Measurements from ENCODE around the gene CSH1.

CSH1 gene

DNA sequence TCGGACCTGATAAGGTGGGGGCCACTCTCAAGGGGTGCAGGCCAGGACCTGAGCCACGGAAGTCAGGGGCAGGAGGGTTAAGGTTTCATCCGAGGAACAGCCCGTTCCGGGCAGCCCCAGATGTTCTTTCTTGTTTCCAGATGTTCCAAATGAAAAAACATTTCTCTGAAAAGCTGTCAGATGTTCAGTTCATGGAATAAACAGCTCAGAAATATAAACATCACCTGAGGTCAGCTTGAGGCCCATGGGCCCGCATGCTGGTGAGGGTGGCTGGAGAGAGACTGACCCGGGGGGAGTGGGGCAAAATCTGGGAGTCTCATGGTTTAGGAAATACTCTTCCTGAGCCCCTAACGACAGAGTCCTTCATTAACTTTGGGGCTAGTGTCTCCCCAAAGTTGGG, 37.2 kb upstream of the CSH1 start (continued):
- TF ChIP-seq, protein P1, sequence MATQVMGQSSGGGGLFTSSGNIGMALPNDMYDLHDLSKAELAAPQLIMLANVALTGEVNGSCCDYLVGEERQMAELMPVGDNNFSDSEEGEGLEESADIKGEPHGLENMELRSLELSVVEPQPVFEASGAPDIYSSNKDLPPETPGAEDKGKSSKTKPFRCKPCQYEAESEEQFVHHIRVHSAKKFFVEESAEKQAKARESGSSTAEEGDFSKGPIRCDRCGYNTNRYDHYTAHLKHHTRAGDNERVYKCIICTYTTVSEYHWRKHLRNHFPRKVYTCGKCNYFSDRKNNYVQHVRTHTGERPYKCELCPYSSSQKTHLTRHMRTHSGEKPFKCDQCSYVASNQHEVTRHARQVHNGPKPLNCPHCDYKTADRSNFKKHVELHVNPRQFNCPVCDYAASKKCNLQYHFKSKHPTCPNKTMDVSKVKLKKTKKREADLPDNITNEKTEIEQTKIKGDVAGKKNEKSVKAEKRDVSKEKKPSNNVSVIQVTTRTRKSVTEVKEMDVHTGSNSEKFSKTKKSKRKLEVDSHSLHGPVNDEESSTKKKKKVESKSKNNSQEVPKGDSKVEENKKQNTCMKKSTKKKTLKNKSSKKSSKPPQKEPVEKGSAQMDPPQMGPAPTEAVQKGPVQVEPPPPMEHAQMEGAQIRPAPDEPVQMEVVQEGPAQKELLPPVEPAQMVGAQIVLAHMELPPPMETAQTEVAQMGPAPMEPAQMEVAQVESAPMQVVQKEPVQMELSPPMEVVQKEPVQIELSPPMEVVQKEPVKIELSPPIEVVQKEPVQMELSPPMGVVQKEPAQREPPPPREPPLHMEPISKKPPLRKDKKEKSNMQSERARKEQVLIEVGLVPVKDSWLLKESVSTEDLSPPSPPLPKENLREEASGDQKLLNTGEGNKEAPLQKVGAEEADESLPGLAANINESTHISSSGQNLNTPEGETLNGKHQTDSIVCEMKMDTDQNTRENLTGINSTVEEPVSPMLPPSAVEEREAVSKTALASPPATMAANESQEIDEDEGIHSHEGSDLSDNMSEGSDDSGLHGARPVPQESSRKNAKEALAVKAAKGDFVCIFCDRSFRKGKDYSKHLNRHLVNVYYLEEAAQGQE (tag by site-specific recombination; IDR thresholded peaks at IDR 0.05), result no peak
- no peak for TF ChIP-seq ZNF302 (tag by site-specific recombination; IDR thresholded peaks at IDR 0.05; ENCODE audit: low read depth)
- no peak for TF ChIP-seq ZSCAN16 (tag by site-specific recombination; IDR thresholded peaks at IDR 0.05)
- no peak for TF ChIP-seq ZNF561 (tag by site-specific recombination; IDR thresholded peaks at IDR 0.05; ENCODE audit: borderline replicate concordance)

DNA sequence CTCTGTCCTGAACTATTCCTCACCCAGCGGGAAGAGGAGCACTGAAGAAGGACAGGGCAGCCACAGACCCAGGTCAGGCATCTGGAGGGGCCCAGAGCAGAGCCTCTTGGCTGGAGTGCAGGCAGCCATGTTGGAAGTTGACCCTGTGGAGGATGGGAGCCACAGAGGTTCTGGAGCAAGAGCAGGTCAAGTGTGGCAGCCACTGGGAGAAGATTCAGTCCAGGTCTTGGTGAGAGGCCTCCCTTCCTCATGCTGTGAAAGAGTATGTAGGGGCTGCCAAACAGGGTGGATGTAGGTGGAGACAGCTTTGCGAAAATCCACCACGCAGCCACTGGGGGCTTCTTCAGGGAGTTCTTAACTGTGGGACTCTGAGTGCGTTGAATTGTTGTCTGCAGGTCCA, 36.3 kb upstream of the CSH1 start:
- POLR2A ChIA-PET, result no interaction called here

GRCh38 chr17:63931981-63932561, 35.7 kb upstream of the CSH1 start, which contains the start of gene CD79B:
Gene CD79B (minus strand): TSS chr17:63932331. CDS start chr17:63932261, 70 bp downstream.
- ChIA-PET CTCF (interaction anchor here (0.6 to 3.0 kb wide), 2 partner anchors 13 to 318 kb away, joined by 5 to 17 read pairs; partner anchors contain the start of gene GH1), POLR2A (no interaction called here)
- H3K4me3 ChIP-seq (ENCODE audit: low read depth, low read length), result no peak within 1 kb of the TSS
- H3K36me3 ChIP-seq (ENCODE audit: control insufficient read depth in 2 of 2, insufficient read depth in 1 of 2, low read length in 2 of 2), result no peaks in the 10 kb centered on the region
- peak; percentile 62 for TF ChIP-seq GLIS1 (tag by site-specific recombination; IDR thresholded peaks at IDR 0.05)
- peak; percentile 33 for TF ChIP-seq ZIC2 (tag by site-specific recombination; IDR thresholded peaks at IDR 0.05)
- TF ChIP-seq ZBTB20 (tag by site-specific recombination; IDR thresholded peaks at IDR 0.05), result no peak
- H3K27ac ChIP-seq (ENCODE audit: extremely low read depth, low read depth, low read length), result no peak within 1 kb of the TSS
- no peaks in the 10 kb centered on the region for H3K9me3 ChIP-seq (ENCODE audit: control insufficient read depth, insufficient read depth, low read depth, low read length)
- H3K4me1 ChIP-seq (ENCODE audit: control insufficient read depth, insufficient read depth, low read length), result no peaks in the 10 kb centered on the region

More for the DNA sequence above, 36.3 kb upstream of the CSH1 start:
- CTCF ChIA-PET, result interaction anchor here (0.6 to 2.0 kb wide), 3 partner anchors 9 to 318 kb away, joined by 3 to 11 read pairs (median 5); partner anchors contain the start of gene GH1
- Histone ChIP-seq H3K4me1 (ENCODE audit: control insufficient read depth, insufficient read depth, low read length) (no peaks in the 10 kb centered on the region), H3K27ac (ENCODE audit: extremely low read depth, low read depth, low read length) (no peak overlapping the region), H3K9me3 (ENCODE audit: control insufficient read depth, insufficient read depth, low read depth, low read length) (no peaks in the 10 kb centered on the region), H3K36me3 (ENCODE audit: control insufficient read depth in 2 of 2, insufficient read depth in 1 of 2, low read length in 2 of 2) (no peaks in the 10 kb centered on the region), H3K4me3 (ENCODE audit: low read depth, low read length) (no peak overlapping the region)
- no peak for TF ChIP-seq ZNF580 (tag by site-specific recombination; IDR thresholded peaks at IDR 0.05)
- peak; percentile 65; the same call in 1 of the 2 replicates for TF ChIP-seq ZNF16 (tag by site-specific recombination; IDR thresholded peaks at IDR 0.05; ENCODE audit: low read depth)

- Histone ChIP-seq H3K4me1 (ENCODE audit: control insufficient read depth, insufficient read depth, low read length) (no peaks in the 10 kb centered on the region), H3K36me3 (ENCODE audit: control insufficient read depth in 2 of 2, insufficient read depth in 1 of 2, low read length in 2 of 2) (no peaks in the 10 kb centered on the region), H3K9me3 (ENCODE audit: control insufficient read depth, insufficient read depth, low read depth, low read length) (no peaks in the 10 kb centered on the region), H3K27ac (ENCODE audit: extremely low read depth, low read depth, low read length) (no peak overlapping the region), H3K4me3 (ENCODE audit: low read depth, low read length) (no peak overlapping the region)
- ChIA-PET POLR2A (no interaction called here), CTCF (interaction anchor here (1.8 to 3.0 kb wide), 3 partner anchors 12 to 203 kb away, joined by 4 to 17 read pairs (median 10); partner anchors contain the start of gene GH1)
- TF ChIP-seq KLF9 (tag by site-specific recombination; IDR thresholded peaks at IDR 0.05; ENCODE audit: low read depth) (peak; percentile 38; the same call in 1 of the 2 replicates), ZFHX2 (tag by site-specific recombination; conservative IDR thresholded peaks at IDR 0.05) (peak; percentile 20; the same call in 1 of the 2 replicates), ZNF354C (tag by site-specific recombination; IDR thresholded peaks at IDR 0.05; ENCODE audit: borderline replicate concordance, low read depth) (no peak)
These were observed 34.7 kb upstream of the CSH1 start for GRCh38 chr17:63930951-63931575.

Data from HEK293 (cell line).